GM12872 (cell line): Measurements from ENCODE around the gene NKAPD1.

Source experiments
- CTCF ChIP-seq: IDR thresholded peaks from 3 replicates; pipeline ENCODE4 v1.5.1; 2011; ENCODE audit warnings: low read depth, mild to moderate bottlenecking, low read length, moderate library complexity; ENCODE audit not compliant: insufficient read depth

NKAPD1 gene

GRCh38 chr11:112058103-112058502 lies 16.0 kb upstream of the NKAPD1 start:
- no peak for TF ChIP-seq CTCF

GRCh38 chr11:112062923-112063322 lies 11.2 kb upstream of the NKAPD1 start:
- TF ChIP-seq CTCF: no peak

- no peak for TF ChIP-seq CTCF
Measured at GRCh38 chr11:112082729-112083128, 8.6 kb downstream of the NKAPD1 start.

- TF ChIP-seq CTCF: no peak
Measured at GRCh38 chr11:112085822-112086421, 11.8 kb downstream of the NKAPD1 start.

- TF ChIP-seq CTCF: peak; percentile 47; the same call in 1 of the 3 replicates
Measured at GRCh38 chr11:112086422-112087191, 12.5 kb downstream of the NKAPD1 start, which contains the start of the genes SDHD and TIMM8B. Gene SDHD, plus strand, starts transcription at chr11:112086873. Its CDS starts 35 bp downstream, at chr11:112086908. Gene TIMM8B, minus strand, starts transcription at chr11:112086756. Its CDS starts 33 bp downstream, at chr11:112086723.

- TF ChIP-seq CTCF: no peak
Measured at GRCh38 chr11:112087212-112087611, 13.1 kb downstream of the NKAPD1 start.

GRCh38 chr11:112096194-112096593 lies 22.1 kb downstream of the NKAPD1 start:
- TF ChIP-seq CTCF: no peak
